Ascending aorta (tissue), 2 donors: ENCODE results near the gene NLGN1. TPM values are rescaled to one million over a fixed set of nuclear protein-coding genes. Genes with fewer than 3 reads are reported as not detected.

Experiments used
- DNase-seq, 2 donors: peaks; one replicate each; pipeline ENCODE4 v3.0.0-alpha.2; 2019; ENCODE audit warnings: low spot score in 2 of 2
- H3K27ac ChIP-seq, 2 donors: fragments of 200-600 bp; sonication (generic); one replicate each; pipeline ENCODE4 v1.5.1; 2016 to 2017; ENCODE audit warnings: mild to moderate bottlenecking in 1 of 2
- H3K27me3 ChIP-seq: fragments of 200-600 bp; sonication (generic); one replicate; pipeline ENCODE4 v1.5.1; 2017
- H3K36me3 ChIP-seq, 2 donors: fragments of 200-600 bp; sonication (generic); one replicate each; pipeline ENCODE4 v1.5.1; 2016
- H3K4me1 ChIP-seq, 2 donors: fragments of 200-600 bp; sonication (generic); one replicate each; pipeline ENCODE4 v1.5.1; 2016 to 2017; ENCODE audit warnings: mild to moderate bottlenecking in 1 of 2
- H3K4me3 ChIP-seq, 2 donors: fragments of 200-600 bp; sonication (generic); one replicate each; pipeline ENCODE4 v1.5.1; 2016 to 2017; ENCODE audit warnings: mild to moderate bottlenecking in 1 of 2
- H3K9me3 ChIP-seq, 2 donors: fragments of 200-600 bp; sonication (generic); one replicate each; pipeline ENCODE4 v1.5.1; 2016
- intact Hi-C: fragments of 100-400 bp; cut with DNase I; formaldehyde crosslinking; loops from one replicate; pipeline ENCODE4 v1.15.1; 2023
- total RNA-seq: library from RNA; depleted of rRNA; stranded (reverse); fragments of >200 nt; gene quantifications from one replicate; pipeline ENCODE4 v1.1.0, GENCODE V29; 2016
- TF ChIP-seq, protein P1 (sequence below), 3 experiments: fragments of 200-600 bp in 2 of 3; fragments of 450-650 bp in 1 of 3; sonication (generic) in 2 of 3; IDR thresholded peaks; one replicate each; pipeline ENCODE4 v1.5.1; 2016 to 2019; ENCODE audit warnings: antibody characterized with exemption in 3 of 3, mild to moderate bottlenecking in 1 of 3, moderate library complexity in 1 of 3

Gene NLGN1
- total RNA-seq, 1 donor from 2014 or later, result 5.2 TPM

DNA sequence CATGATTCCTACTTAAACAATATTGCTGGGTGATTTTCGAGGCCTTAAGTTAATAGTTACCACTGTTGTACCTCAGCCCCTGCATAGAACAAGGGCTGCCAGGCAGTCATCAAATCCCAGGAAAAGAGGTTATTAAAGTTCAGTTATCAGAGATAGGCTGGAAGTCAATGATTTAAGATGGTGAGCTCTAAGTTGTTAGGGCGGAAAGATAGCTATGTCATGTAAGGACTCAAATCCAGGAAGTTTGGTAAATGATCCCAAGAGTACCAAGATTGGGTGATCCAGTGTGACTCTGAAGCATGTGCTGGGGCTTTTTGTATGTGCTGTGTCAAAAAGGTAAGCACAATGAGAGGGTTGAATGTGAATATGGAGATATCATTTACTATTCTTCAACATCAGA, 287.9 kb downstream of the NLGN1 start:
- Histone ChIP-seq H3K9me3 (no peaks in the 10 kb centered on the region), H3K27ac (no peak overlapping the region), H3K4me3 (no peak overlapping the region), H3K4me1 (no peaks in the 10 kb centered on the region), H3K36me3 (no peaks in the 10 kb centered on the region), H3K27me3 (no peaks in the 10 kb centered on the region)
- intact Hi-C loops, result no loop called here
- TF ChIP-seq, protein P1, sequence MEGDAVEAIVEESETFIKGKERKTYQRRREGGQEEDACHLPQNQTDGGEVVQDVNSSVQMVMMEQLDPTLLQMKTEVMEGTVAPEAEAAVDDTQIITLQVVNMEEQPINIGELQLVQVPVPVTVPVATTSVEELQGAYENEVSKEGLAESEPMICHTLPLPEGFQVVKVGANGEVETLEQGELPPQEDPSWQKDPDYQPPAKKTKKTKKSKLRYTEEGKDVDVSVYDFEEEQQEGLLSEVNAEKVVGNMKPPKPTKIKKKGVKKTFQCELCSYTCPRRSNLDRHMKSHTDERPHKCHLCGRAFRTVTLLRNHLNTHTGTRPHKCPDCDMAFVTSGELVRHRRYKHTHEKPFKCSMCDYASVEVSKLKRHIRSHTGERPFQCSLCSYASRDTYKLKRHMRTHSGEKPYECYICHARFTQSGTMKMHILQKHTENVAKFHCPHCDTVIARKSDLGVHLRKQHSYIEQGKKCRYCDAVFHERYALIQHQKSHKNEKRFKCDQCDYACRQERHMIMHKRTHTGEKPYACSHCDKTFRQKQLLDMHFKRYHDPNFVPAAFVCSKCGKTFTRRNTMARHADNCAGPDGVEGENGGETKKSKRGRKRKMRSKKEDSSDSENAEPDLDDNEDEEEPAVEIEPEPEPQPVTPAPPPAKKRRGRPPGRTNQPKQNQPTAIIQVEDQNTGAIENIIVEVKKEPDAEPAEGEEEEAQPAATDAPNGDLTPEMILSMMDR (IDR thresholded peaks at IDR 0.05), result no peak
- DNase-seq, result no peak

DNA sequence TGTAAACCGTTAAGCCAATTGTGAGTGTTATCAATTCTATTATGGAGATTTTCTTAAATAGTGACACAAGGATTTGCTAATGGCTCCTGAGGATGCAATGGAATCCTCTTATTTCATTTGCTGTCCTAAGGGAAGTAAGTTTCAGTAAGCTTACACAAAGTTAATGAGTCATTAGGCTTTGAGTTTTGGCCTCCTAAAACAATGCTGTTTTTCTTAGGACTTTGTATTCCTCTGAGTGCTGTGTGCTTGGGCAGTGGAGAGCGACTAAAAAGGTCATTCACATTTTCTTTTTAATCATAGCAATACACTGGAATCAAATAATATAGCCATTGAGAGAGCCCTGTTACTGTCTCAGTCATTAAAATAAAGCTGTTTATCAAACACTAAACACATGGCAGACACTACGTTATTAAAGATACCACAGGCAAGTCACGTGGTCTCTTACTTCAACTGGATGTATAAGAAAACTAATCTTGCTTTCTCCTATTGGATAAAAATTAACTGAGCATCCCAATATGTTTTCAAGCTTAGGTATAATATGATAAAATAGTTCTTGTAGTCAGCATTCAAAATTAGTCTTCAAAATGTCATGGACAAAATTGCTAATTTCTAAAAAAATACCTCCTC, 290.8 kb downstream of the NLGN1 start:
- no peak for DNase-seq
- Histone ChIP-seq H3K4me1 (no peaks in the 10 kb centered on the region), H3K4me3 (no peak overlapping the region), H3K9me3 (no peaks in the 10 kb centered on the region), H3K27ac (no peak overlapping the region), H3K27me3 (no peaks in the 10 kb centered on the region), H3K36me3 (no peaks in the 10 kb centered on the region)
- TF ChIP-seq, protein P1 (IDR thresholded peaks at IDR 0.05), result no peak
- intact Hi-C loops, result no loop called here

DNA sequence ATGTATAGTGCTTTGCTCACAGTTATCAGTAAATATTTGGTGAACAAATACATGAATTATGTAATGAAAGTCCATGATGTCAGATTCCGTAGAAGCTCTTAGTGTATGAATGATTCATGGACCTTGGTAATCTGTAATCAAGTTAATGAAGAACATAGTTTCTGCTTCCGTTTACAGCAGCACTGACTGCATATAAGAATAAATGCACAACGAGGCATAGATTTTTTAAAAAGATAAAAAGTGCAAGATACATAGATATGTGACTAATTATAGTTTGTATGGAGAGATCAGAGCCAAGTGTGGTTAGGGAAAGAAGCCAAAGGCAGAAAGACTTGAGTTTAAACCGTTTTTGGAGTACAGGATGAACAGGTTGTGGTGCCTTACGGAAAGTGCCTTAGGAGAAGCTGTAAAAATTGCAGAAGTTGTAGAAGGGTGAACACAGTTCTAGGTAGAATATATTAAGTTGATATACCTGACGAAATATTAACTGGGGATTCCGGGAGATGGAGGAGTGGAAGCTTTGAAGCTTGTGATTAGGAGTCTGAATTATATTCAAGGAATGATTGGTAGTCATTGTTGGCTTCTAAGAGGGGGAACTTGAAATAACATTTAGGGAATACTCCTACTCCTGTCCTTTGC, 293.1 kb downstream of the NLGN1 start:
- TF ChIP-seq, protein P1 (IDR thresholded peaks at IDR 0.05), result no peak
- no peak for DNase-seq

DNA sequence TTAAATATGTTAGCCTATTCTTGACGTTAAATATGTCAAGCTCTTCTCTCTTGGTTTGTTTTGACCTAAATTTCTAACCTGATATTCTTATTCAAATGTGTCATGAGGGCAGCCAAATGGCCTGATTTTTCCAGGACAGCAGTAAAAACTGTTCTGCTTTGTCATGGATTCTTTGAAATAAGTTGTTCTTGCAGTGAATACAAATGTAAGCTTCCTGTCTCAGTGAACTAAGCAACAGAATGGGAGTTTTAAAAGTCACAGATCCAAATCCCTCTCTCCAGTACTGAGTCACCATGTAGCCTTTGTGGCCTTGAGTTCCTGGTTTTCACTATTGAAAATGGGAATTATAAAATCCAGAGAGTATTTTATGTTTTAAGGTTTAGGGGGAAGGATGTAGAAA, 301.8 kb downstream of the NLGN1 start:
- no peak for DNase-seq
- Histone ChIP-seq H3K4me3 (no peak overlapping the region), H3K36me3 (no peaks in the 10 kb centered on the region), H3K4me1 (no peaks in the 10 kb centered on the region), H3K27me3 (no peaks in the 10 kb centered on the region), H3K27ac (no peak overlapping the region), H3K9me3 (peaks cover 0 to 6% of the 10 kb centered on the region in 2 donors)
- intact Hi-C loops, result no loop called here
- TF ChIP-seq, protein P1 (IDR thresholded peaks at IDR 0.05), result no peak

More for the DNA sequence above, 293.1 kb downstream of the NLGN1 start:
- Histone ChIP-seq H3K4me1 (no peaks in the 10 kb centered on the region), H3K36me3 (no peaks in the 10 kb centered on the region), H3K27ac (no peak overlapping the region), H3K27me3 (no peaks in the 10 kb centered on the region), H3K9me3 (no peaks in the 10 kb centered on the region), H3K4me3 (no peak overlapping the region)
- intact Hi-C loops, result no loop called here

DNA sequence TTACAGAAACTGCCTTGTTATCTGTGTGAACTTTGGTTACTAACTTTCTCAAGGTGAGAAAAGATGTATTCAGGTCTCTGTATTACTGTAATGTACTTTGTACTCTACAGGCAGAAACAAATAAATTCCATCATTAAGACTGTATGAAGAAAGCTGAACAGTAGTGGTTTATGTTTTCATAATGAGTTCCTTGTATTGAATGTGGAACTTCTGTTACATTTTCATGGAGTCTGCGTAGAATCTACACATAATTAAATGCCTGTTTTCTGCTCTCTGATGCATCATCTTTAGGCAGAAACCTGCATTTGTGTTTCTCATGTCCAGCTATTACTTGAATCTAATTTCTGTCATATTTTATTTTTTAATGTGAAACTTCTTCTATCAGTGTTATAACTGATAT, 302.8 kb downstream of the NLGN1 start:
- intact Hi-C loops, result no loop called here
- Histone ChIP-seq H3K4me1 (no peaks in the 10 kb centered on the region), H3K36me3 (no peaks in the 10 kb centered on the region), H3K4me3 (no peak overlapping the region), H3K9me3 (peaks cover 0 to 6% of the 10 kb centered on the region in 2 donors), H3K27me3 (no peaks in the 10 kb centered on the region), H3K27ac (no peak overlapping the region)
- TF ChIP-seq, protein P1 (IDR thresholded peaks at IDR 0.05), result no peak
- no peak for DNase-seq
